CD4-positive, alpha-beta T cell treated with Interleukin-12 subunit alpha and Interleukin-12 subunit beta, for 1 hour (primary cell): Measurements from ENCODE around the gene TAGLN.

Source experiments
- DNase-seq: peaks from one replicate; pipeline ENCODE4 v3.0.0-alpha.2; 2020

TAGLN gene

GRCh38 chr11:117232092-117232878 is 33.1 kb downstream of the TAGLN start, which contains the start of gene RNF214:
Gene RNF214 (plus strand): TSS chr11:117232671. CDS start chr11:117234273, 1,602 bp downstream.
- peak; percentile 86 for DNase-seq

GRCh38 chr11:117232911-117233409 is 33.8 kb downstream of the TAGLN start:
- DNase-seq, result no peak

- no peak for DNase-seq
Measured at GRCh38 chr11:117238221-117238620, 39.1 kb downstream of the TAGLN start.

GRCh38 chr11:117239295-117239694 is 40.1 kb downstream of the TAGLN start:
- no peak for DNase-seq

- no peak for DNase-seq
Measured at GRCh38 chr11:117248341-117248740, 49.2 kb downstream of the TAGLN start.

GRCh38 chr11:117249571-117249970 is 50.4 kb downstream of the TAGLN start:
- no peak for DNase-seq

GRCh38 chr11:117251506-117251905 is 52.3 kb downstream of the TAGLN start:
- DNase-seq, result no peak

- no peak for DNase-seq
Measured at GRCh38 chr11:117255966-117256365, 56.8 kb downstream of the TAGLN start.

- DNase-seq, result no peak
Measured at GRCh38 chr11:117256573-117256972, 57.4 kb downstream of the TAGLN start.
